ENCODE data around the gene TUBGCP5.

Gene TUBGCP5

DNA sequence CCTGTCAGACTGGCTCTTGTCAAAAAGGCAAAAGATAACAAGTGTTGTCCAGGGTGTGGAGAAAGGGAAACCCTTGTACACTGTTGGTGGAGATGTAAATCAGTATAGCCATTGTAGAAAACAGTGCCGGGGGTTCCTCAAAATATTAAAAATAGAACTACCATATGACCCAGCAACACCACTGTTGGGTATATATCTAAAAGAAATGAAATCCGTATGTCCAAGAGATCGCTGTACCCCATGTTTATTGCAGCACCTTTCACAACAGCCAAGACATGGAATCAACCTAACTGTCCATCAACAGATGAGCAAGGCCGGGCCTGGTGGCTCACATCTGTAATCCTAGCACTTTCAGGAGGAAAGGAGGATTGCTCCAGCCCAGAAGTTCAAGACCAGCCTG, 65.4 kb downstream of the TUBGCP5 start:
- DNase-seq, result no peak

DNA sequence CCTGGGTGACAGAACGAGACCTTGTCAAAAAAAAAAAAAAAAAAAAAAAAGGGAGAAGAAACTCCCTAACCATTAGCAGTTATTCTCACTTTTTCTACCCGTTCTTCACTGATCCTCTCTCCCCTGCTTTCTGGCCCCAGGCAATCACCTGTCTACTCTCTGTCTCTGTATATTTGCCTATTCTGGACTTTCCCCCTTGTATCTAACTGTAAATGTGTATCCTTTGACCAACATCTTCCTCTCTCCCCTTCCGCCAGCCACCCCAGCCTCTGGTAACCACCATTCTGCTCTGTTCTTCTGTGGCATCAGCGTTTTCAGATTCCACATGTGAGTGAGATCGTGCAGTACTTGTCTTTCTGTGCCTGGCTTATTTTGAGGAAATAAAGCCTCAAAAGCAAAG, 66.1 kb downstream of the TUBGCP5 start:
- DNase-seq, result no peak

DNA sequence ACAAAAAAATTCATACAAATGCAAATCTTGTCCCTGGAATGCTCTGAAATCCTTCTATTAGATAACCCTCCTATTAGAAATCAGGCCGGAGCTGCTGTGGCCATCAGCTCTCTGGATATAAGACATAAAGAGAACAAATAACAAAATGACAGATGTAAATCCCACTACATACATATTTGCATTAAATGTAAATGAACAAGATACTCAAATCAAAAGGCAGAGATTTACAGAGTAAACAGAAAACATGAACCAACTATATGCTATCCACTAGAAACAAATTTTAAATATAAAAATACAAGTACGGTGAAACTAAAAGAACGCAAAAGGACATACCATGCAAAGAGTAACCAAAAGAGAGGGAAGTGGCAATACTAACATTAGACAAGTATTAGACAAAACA, 69.9 kb downstream of the TUBGCP5 start:
- no peak for DNase-seq

DNA sequence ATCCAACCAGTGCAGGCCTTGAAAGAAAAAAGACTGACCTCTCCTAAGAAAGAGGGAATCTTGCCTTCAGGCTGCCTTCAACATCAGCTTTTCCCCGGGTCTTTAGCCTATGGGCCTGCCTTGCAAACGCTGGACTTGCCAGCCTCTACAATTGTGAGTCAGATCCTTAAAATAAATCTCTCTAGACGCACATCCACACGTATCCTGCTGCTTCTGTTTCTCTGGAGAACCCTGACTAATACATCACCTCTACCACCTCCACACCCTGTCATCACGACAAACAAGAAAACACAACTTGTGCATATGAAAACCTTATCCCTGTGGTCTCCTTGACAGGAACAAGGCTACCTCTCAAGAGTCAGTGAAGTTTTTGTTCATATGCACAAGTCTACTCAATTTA, 71.0 kb downstream of the TUBGCP5 start:
- no peak for DNase-seq

DNA sequence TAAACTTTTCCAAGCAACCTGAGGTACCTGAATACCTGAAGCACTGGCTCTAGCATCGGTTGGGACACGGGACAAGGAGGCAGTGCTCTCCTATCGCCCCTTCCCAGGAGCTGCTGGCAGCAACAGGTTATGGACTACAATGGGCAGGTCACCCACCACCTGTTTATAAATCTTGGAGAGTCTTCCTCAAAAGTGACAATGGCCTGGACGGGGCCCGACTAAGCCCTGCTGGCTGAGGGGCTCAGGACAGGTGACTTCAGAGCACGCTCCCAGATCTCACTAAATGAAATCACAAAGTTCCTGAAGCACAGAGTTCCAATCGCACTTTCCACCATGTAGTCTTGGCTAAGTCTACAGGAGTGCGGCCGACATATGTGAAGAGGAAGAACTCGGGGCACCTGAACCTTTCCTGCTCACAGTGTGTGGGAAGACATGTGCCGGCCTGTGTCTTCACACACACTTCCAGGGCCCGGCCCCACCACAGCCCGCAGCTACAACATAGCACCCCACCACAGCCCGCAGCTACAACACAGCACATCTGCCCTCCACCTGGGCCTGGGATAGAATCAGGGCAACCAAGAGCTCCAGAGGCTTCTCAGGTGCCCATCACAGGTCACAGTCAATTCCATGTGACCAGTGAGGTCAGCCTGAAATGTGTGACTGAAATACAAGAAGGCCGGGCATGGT, 72.1 kb downstream of the TUBGCP5 start:
- no peak for DNase-seq

DNA sequence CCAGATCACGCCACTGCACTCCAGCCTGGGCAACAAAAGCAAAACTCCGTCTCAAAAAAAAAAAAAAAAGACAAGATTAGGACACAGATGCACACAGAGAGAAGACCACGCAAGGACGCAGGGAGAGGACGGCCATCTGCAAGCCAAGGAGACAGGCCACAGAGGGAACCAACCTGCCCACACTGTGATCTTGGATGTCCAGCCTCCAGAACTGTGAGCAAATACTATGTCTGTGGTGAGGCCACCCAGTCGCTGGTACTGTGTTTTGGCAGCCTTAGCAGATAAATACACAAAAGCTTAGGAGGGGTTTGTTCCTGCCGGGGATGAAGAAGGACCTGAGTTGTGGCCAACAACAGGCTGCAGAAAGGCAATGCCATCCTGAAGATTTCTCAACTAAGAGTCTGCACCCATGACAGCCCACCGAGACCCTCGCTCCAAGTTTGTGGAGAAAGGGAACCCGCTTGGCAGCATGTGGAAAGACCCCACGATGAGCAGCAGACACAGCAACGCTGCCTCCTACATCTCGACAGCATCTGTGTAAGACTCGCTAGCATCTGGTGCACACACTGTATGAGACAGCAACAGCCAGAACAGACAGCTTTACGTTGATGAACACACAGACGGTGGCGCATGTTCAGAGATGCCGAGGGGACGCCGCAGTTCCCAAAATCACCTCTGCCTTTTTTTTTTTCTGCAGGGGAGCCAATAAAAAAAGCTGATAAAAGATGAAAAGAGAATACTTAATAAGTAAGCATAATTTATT, 72.9 kb downstream of the TUBGCP5 start:
- no peak for DNase-seq

DNA sequence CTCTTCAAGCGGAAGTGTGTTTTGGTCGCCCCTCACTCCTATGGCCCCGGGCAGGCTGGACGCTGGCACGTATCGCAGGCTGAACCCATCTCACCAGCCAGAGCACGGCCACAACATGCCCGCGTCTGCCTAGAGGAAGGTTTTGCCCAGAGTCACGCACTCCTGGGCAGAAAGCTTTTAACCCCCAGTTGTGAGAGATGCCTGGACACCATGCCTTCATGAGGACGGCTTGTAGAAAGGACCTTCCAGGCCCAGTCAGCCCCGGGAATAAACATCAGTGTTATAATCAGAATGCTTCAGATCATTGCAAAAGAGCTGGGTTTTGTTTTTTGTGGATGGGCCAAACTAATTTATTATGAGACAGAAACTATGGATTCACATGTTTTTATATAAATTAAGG, 75.7 kb downstream of the TUBGCP5 start:
- no peak for DNase-seq

DNA sequence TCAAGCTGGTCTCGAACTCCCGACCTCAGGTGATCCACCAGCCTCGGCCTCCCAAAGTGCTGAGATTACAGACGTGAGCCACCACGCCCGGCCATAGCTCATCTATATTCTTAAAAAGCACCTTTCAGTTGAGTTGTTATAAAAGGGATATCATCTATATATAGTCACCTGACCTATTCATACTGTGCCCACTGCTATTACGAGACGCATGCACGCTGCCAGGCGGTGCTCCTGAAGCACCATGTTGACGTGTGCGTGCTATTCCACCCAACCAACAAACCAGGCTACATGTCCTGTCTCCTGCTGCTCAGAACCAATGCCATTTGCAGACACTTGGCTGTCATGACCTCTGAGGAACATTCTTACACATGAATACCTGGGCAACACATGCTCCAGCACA, 76.8 kb downstream of the TUBGCP5 start:
- DNase-seq, result no peak

DNA sequence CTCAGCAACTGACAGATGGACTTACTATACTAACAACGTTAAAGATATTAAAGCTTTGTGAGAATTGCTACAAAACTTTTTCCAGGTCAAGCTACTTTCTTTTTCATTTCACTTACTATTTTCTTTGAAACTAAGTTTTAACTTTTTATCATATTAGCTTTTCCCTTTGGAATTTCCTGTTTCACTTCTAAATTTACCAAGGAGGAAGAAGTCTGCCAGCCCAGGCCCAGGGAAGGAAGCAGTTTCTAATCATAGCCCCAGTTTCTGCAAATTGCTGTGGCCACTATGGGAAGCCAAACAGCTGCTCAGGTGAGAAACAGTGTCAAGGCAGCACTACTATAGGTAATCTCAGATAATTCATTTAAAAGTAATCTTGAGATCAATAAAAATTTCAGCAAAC, 77.6 kb downstream of the TUBGCP5 start:
- no peak for DNase-seq

DNA sequence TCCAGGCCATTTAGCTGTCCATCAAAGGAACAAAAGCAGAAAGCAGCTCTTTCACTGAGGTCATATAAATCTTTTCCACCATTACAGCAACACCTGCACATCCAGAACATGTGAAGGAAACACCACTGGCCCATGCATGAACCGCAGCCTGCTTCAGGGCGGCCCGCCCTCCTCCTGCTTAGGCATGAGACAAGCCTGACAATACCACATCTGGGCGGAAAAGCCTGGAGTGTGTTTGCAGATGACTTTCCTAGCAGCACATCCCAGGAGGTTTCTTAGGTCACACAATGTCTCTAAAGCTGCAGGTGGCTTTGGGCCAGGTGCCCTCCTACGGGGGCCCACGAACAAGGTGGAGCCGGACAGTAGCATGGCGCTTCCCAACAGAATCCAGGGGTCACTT, 78.8 kb downstream of the TUBGCP5 start:
- DNase-seq, result no peak

DNA sequence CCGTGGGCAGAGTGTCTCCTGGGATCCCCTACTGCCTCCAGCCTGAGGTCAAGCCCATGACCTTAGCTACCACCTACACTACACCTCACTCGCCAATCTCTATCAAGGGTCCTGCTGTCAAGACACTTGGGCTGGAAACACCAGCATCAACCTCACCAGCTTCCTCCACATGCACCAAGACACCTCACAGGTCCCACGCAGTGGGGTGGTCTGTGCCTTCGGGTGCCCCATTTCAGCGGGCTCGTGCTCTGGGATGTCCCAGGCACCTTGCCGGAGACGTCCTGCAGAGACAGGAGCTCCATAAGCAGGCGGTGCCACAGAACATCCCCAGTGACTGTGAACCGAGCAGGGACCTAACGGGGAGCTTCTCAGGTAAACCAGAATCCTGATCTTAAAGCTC, 79.2 kb downstream of the TUBGCP5 start:
- DNase-seq, result no peak

DNA sequence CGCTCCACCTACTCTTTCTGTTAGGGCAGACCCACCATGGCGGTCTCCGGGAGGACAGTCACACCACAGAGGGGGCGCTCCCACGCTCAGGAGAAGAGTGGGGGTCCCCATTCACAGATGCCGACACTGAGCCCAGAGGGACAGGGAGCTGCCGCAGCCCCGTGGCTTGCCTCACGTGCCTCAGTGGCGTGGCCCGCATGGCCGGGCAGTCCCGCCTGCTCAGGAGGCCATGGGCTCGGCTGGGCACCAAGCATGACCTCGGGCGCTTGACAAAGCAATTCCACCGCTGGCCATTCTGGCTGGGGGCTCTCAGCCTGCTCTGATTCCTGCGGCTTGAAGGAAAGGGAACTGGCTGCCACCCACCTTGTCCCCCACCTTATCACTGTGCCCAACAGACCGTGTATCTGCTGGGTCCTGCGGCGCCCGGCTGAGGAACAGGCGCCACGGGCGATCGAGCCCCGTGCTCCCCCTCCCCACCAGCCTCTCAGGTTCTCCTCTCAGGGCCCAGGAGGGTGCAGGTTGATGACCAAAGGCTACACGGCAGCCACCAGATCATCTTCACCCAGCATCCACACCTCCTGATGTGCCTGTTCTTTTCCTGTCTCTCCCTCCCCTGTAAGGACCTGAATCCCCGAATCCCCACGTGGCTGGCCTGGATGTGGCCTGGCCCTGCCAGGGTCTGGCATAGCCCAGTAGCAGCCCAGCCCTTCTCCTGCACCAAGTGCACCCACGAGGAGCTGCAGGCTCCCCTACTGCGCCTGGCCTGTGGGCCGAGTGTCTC, 79.9 kb downstream of the TUBGCP5 start:
- no peak for DNase-seq

DNA sequence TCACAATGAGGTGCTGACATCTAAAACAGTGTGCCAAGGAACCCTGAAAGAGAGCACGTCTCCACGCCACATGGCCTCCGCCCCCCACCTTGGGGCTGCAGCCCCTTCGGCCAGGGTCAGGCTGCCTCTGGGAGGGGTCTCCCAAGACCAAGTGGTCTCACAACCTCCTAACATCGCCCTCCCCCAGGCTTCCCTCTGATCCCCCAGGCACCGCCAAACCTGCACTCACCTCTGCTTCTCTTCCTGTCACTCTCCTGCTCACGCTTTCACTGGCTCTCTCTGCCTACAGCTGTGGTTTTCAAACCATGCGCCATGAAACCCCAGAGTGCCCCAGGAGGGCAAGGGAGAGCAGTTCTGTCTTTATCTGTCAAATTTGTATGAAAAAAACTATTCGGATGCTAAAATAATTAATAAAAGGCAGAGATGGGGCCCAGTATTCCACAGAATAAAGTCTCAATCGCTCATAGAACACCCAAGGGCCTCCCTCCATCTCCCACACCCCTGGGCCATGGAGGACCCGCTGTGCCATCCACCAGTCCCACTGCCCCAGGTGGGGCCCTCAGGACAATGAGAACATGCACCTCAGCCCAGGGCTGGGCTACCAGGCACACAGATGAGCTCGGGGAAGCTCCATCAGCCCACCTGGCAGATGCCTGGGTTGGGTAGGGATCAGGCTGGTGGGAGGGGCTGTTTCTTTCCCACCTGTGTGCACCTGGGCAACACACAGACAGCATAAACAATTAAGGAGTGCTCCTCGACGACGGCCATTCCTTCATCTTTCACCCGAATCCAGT, 80.7 kb downstream of the TUBGCP5 start:
- no peak for DNase-seq

DNA sequence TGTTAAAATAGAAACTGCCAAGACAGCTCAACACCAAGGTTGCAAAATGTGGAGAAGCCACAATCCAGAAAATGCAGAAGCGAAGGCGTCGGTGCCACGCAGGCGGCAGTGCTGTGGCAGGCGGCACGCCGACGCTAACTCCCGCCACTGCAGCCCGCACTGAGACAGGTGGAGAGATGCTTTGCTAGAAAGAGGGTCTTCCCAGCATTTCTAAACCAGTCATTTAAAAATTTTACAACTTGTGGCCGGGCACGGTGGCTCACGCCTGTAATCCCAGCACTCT, 82.5 kb downstream of the TUBGCP5 start:
- no peak for DNase-seq

DNA sequence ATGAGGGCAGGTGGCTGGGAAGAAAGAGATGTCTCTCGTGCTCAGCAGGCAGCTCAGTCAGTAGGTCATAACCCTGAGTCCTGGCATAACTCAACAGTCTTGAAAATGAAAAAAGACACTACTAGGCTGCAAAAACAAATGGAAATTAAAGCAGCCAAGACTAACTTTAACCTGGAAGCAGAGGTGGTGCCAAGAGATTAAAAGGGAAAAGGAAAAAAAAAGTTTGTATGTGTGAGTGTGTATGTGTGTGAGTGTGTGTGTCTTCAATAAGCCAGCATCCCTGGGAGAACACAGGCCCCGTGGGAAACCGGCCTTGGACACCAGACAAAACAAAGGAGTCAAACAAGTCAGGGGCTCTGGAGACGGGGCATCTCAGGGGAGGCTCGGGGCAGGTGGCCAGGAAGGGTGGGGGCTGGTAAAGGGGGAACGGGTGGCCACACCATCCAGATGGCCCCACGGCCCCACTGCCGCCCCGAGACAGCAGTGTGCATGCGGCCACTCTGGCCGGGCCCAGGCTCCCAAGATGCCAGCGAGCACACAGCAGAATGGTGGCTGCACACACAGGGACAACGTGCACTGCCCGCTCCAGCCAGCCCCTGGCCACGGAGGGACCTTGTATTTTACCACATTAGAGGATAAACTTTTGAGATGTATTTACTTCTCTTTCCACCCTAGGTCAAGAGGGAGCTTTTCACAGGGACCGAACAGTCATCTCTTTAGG, 83.0 kb downstream of the TUBGCP5 start:
- DNase-seq, result no peak

DNA sequence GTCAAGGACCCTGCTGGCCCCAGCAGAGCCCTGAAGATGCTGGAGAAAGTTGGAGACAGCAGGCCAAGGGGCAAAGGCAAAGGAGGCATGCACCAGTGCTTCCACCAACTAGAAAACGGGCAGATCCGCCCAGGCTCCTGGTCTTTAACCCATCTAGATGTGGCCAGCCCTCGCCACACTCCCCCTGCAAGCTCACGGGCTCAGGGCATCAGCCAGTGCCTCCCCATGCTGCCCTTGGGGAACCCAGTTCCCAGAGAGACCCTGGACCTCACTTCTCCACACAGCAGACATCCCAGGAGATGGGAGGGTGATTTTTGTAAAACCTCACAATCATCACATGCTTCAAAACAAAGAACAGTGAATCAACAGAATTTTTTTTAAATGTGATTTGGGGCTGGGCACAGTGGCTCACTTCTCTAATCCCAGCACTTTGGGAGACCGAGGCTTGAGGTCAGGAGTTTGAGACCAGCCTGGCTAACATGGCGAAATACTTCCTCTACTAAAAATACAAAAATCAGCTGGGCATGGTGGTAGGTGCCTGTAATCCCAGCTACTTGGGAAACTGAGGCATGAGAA, 83.7 kb downstream of the TUBGCP5 start:
- no peak for DNase-seq

DNA sequence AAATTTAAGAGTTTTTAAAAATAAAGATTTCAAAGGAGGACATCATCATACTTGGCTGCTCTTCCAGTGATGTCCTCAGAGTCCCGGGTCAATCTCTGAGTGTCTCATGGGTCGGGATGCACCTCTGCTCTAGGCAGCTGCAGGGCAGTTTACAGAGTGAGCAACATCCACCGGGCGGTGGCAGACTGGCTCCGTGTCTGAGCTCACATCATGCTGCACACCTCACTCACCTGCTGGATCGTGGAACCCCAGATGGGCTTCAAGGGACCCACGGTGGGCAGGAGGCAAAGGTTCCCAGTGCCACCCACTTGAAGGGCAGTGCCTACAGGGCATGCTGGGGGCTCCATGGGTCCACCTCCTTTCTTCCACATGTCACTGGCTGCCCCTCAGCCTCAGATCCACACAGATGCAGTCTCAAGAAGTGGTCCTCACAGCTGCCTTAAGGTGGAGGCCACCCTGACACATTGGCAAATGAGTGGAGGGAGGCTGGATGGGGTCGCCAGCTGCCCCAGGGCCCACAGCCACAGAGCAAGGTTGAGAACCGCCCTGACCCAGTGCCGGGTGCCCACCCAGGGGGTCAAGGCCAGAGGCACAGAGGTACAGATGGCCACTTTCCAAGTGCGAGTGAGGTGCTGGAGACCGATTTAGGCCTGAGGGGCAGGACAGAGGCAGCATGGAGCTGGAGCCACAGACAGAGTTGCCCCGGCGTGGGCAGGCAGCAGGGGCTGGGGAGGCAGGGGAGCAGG, 84.4 kb downstream of the TUBGCP5 start:
- DNase-seq, result no peak

DNA sequence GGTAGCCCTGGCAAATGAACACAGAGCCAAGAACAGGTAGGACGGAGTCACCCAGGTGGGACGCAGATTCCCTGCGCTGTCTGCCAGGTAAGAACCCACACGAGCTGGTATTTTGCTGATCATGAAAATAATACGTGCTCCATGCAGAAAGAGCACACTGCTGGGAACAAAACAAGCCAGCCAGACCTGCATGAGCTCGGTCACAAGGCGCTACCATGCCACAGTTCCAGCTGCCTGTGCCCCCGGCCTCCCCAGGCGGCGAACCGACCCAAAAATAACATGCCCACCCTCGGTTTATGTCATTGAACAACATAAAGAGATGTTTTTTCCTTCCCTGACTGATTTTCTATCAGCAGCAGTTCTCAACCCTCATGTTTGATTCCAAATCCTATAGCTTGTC, 85.0 kb downstream of the TUBGCP5 start:
- DNase-seq, result no peak

DNA sequence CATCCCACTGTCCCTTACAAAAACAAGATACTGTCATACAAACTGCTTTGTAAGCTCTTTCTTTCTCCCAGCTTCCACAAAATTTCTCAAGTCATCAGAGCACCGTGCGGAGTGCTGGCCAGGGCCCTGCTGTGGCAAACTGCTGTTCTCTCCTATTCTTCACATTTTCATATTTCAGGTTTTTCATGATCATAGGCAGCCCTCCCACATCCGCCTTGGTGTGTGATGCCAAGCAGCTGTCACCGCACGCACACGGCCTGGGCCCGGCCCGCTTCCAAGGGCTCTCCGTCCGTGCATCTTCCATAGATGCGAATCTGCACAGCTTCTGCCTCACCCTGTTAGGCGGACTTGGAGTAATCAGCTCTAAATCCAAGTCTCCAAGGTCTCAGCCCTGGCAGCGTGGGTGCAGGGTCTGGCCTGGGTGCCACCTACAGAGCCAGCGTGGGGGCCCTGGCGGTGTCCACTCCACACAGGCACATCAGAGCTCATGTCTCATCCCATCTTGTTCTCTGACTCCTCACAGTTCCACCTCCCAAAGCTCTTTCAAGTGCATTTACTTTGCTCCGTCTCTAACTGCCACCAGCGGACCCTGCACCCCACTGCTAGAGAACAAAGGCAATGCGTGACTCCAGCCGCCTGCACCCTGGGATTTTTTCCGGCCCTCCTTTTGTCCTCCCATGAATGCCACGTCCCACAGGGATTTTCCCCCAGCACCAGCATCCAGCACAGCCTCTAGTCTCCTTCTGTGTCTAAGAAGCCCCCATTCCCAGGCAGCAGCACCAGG, 86.4 kb downstream of the TUBGCP5 start:
- peak; percentile 21 for DNase-seq

DNA sequence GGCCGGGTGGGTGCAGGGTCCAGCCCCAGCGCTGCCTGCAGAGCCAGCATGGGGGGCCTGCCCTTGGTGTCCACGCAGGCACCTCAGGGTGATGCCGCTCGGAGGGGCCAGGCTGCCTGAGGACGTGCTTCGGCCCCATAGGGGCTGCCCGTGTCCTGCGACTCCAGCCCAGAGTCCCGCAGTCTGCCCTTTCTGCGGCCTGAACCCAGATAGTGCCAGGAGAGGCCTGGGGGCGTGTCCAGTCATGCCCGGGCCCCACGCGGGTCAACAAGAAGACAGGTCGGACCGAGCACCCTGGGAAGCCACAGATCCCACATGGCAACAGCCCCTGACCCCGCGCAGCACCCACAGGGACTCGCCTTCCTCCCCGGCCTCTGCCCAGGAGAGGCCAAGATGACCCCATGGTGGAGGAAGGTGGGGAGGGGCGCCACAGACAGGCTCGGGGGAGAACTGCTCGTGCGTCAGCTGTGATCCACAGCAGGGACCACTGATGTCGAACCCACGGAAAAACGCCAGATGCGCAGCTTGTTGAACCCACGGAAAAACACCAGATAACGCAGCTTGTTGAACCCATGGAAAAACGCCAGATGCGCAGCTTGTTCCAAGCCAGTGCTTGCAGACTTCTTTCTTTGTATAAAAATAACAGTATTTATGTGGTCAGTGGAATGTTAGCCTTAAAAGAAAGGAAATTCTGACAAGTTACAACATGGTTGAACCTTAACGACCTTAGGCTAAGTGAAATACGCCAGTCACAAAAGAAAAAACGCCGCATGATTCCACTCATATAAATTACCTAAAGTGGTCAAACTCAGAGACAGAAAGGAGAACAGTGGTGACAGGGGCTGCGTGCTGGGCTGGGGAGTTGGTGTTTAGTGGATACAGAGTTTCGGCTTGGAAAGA, 87.7 kb downstream of the TUBGCP5 start:
- no peak for DNase-seq
